ENCODE measurements around the gene TLE7.

TLE7 gene

GRCh38 chr16:71467810-71468209, 26.0 kb upstream of the TLE7 start:
- Histone ChIP-seq H3K27me3 (ENCODE audit: insufficient read depth, low read length) (no peaks in the 10 kb centered on the region), H3K4me3 (ENCODE audit: low read length) (no peak overlapping the region), H3K36me3 (ENCODE audit: insufficient read depth, low read length) (peaks cover 3% of the 10 kb centered on the region), H3K9me3 (ENCODE audit: low read length) (no peaks in the 10 kb centered on the region), H2AFZ (ENCODE audit: low read depth, low read length) (no peak overlapping the region), H3K4me1 (ENCODE audit: insufficient read depth, low read length) (peaks cover under 1% of the 10 kb centered on the region)

- Histone ChIP-seq H2AFZ (ENCODE audit: low read depth, low read length) (no peak overlapping the region), H3K9me3 (ENCODE audit: low read length) (no peaks in the 10 kb centered on the region), H3K27me3 (ENCODE audit: insufficient read depth, low read length) (no peaks in the 10 kb centered on the region), H3K36me3 (ENCODE audit: insufficient read depth, low read length) (peaks cover 3% of the 10 kb centered on the region), H3K4me1 (ENCODE audit: insufficient read depth, low read length) (peaks cover 14% of the 10 kb centered on the region), H3K4me3 (ENCODE audit: low read length) (no peak overlapping the region)
These were observed 22.4 kb upstream of the TLE7 start for GRCh38 chr16:71464231-71464630.

- no peaks in the 10 kb centered on the region for H3K27me3 ChIP-seq (ENCODE audit: insufficient read depth, low read length)
- no peaks in the 10 kb centered on the region for H3K9me3 ChIP-seq (ENCODE audit: low read length)
- H3K4me1 ChIP-seq (ENCODE audit: insufficient read depth, low read length), result peaks cover 14% of the 10 kb centered on the region
- peak within 1 kb of the TSS; percentile 92 for H3K4me3 ChIP-seq (ENCODE audit: low read length)
- no peaks in the 10 kb centered on the region for H3K36me3 ChIP-seq (ENCODE audit: insufficient read depth, low read length)
- peak within 1 kb of the TSS; percentile 90 for H2AFZ ChIP-seq (ENCODE audit: low read depth, low read length)
These were observed 20.1 kb upstream of the TLE7 start, which contains the start of gene ZNF23 for GRCh38 chr16:71461686-71462648. Gene ZNF23 (minus strand): TSS chr16:71462247. CDS start chr16:71456796, 5,451 bp downstream.

- peaks cover 14% of the 10 kb centered on the region for H3K4me1 ChIP-seq (ENCODE audit: insufficient read depth, low read length)
- no peak overlapping the region for H2AFZ ChIP-seq (ENCODE audit: low read depth, low read length)
- H3K27me3 ChIP-seq (ENCODE audit: insufficient read depth, low read length), result no peaks in the 10 kb centered on the region
- peak overlapping the region; percentile 92 for H3K4me3 ChIP-seq (ENCODE audit: low read length)
- peaks cover 2% of the 10 kb centered on the region for H3K9me3 ChIP-seq (ENCODE audit: low read length)
- H3K36me3 ChIP-seq (ENCODE audit: insufficient read depth, low read length), result peaks cover 8% of the 10 kb centered on the region
These were observed 19.1 kb upstream of the TLE7 start for GRCh38 chr16:71460941-71461340.

- Histone ChIP-seq H3K4me3 (ENCODE audit: low read length) (no peak overlapping the region), H2AFZ (ENCODE audit: low read depth, low read length) (no peak overlapping the region), H3K9me3 (ENCODE audit: low read length) (peaks cover 2% of the 10 kb centered on the region), H3K4me1 (ENCODE audit: insufficient read depth, low read length) (peaks cover 14% of the 10 kb centered on the region), H3K27me3 (ENCODE audit: insufficient read depth, low read length) (no peaks in the 10 kb centered on the region), H3K36me3 (ENCODE audit: insufficient read depth, low read length) (peaks cover 14% of the 10 kb centered on the region)
These were observed 18.4 kb upstream of the TLE7 start for GRCh38 chr16:71460236-71460635.

GRCh38 chr16:71459510-71459909, 17.7 kb upstream of the TLE7 start:
- peaks cover 14% of the 10 kb centered on the region for H3K4me1 ChIP-seq (ENCODE audit: insufficient read depth, low read length)
- no peak overlapping the region for H2AFZ ChIP-seq (ENCODE audit: low read depth, low read length)
- no peak overlapping the region for H3K4me3 ChIP-seq (ENCODE audit: low read length)
- H3K9me3 ChIP-seq (ENCODE audit: low read length), result peaks cover 6% of the 10 kb centered on the region
- H3K27me3 ChIP-seq (ENCODE audit: insufficient read depth, low read length), result no peaks in the 10 kb centered on the region
- H3K36me3 ChIP-seq (ENCODE audit: insufficient read depth, low read length), result peaks cover 22% of the 10 kb centered on the region

- H3K9me3 ChIP-seq (ENCODE audit: low read length), result peaks cover 23% of the 10 kb centered on the region
- peaks cover 8% of the 10 kb centered on the region for H3K4me1 ChIP-seq (ENCODE audit: insufficient read depth, low read length)
- no peak overlapping the region for H2AFZ ChIP-seq (ENCODE audit: low read depth, low read length)
- no peak overlapping the region for H3K4me3 ChIP-seq (ENCODE audit: low read length)
- no peaks in the 10 kb centered on the region for H3K27me3 ChIP-seq (ENCODE audit: insufficient read depth, low read length)
- H3K36me3 ChIP-seq (ENCODE audit: insufficient read depth, low read length), result peaks cover 46% of the 10 kb centered on the region
These were observed 14.9 kb upstream of the TLE7 start for GRCh38 chr16:71456801-71457200.

GRCh38 chr16:71453036-71453435, 11.2 kb upstream of the TLE7 start:
- Histone ChIP-seq H3K4me3 (ENCODE audit: low read length) (no peak overlapping the region), H3K27me3 (ENCODE audit: insufficient read depth, low read length) (no peaks in the 10 kb centered on the region), H3K36me3 (ENCODE audit: insufficient read depth, low read length) (peaks cover 82% of the 10 kb centered on the region), H3K4me1 (ENCODE audit: insufficient read depth, low read length) (no peaks in the 10 kb centered on the region), H2AFZ (ENCODE audit: low read depth, low read length) (no peak overlapping the region), H3K9me3 (ENCODE audit: low read length) (peaks cover 53% of the 10 kb centered on the region)

GRCh38 chr16:71449020-71449419, 7.2 kb upstream of the TLE7 start:
- Histone ChIP-seq H3K4me1 (ENCODE audit: insufficient read depth, low read length) (no peaks in the 10 kb centered on the region), H3K4me3 (ENCODE audit: low read length) (no peak overlapping the region)

GRCh38 chr16:71448274-71448866, 6.5 kb upstream of the TLE7 start:
- H2AFZ ChIP-seq (ENCODE audit: low read depth, low read length), result no peak overlapping the region
- no peaks in the 10 kb centered on the region for H3K4me1 ChIP-seq (ENCODE audit: insufficient read depth, low read length)
- no peak overlapping the region for H3K4me3 ChIP-seq (ENCODE audit: low read length)
- H3K27me3 ChIP-seq (ENCODE audit: insufficient read depth, low read length), result no peaks in the 10 kb centered on the region
- H3K36me3 ChIP-seq (ENCODE audit: insufficient read depth, low read length), result peaks cover 59% of the 10 kb centered on the region
- peaks cover 60% of the 10 kb centered on the region for H3K9me3 ChIP-seq (ENCODE audit: low read length)

More at GRCh38 chr16:71449020-71449419, 7.2 kb upstream of the TLE7 start:
- Histone ChIP-seq H2AFZ (ENCODE audit: low read depth, low read length) (no peak overlapping the region), H3K9me3 (ENCODE audit: low read length) (peaks cover 60% of the 10 kb centered on the region), H3K36me3 (ENCODE audit: insufficient read depth, low read length) (peaks cover 66% of the 10 kb centered on the region), H3K27me3 (ENCODE audit: insufficient read depth, low read length) (no peaks in the 10 kb centered on the region)

GRCh38 chr16:71443714-71444113, 1.9 kb upstream of the TLE7 start:
- H3K4me1 ChIP-seq (ENCODE audit: insufficient read depth, low read length), result no peaks in the 10 kb centered on the region
- H3K4me3 ChIP-seq (ENCODE audit: low read length), result no peak overlapping the region
- no peak overlapping the region for H2AFZ ChIP-seq (ENCODE audit: low read depth, low read length)
- H3K27me3 ChIP-seq (ENCODE audit: insufficient read depth, low read length), result no peaks in the 10 kb centered on the region
- H3K36me3 ChIP-seq (ENCODE audit: insufficient read depth, low read length), result peaks cover 15% of the 10 kb centered on the region
- peaks cover 31% of the 10 kb centered on the region for H3K9me3 ChIP-seq (ENCODE audit: low read length)

- no peaks in the 10 kb centered on the region for H3K4me1 ChIP-seq (ENCODE audit: insufficient read depth, low read length)
- no peak overlapping the region for H3K4me3 ChIP-seq (ENCODE audit: low read length)
- H3K36me3 ChIP-seq (ENCODE audit: insufficient read depth, low read length), result peaks cover under 1% of the 10 kb centered on the region
- H2AFZ ChIP-seq (ENCODE audit: low read depth, low read length), result no peak overlapping the region
- H3K9me3 ChIP-seq (ENCODE audit: low read length), result peaks cover 16% of the 10 kb centered on the region
- H3K27me3 ChIP-seq (ENCODE audit: insufficient read depth, low read length), result peaks cover 3% of the 10 kb centered on the region
These were observed 355 bp downstream of the TLE7 start for GRCh38 chr16:71441348-71442050.

Measured in neuron (in vitro differentiated cells).